HL-60 (cell line): ENCODE results near the gene KLHL13.

ENCODE experiments used
- POLR2AphosphoS5 ChIP-seq: IDR thresholded peaks from 2 replicates; pipeline ENCODE4 v1.6.1; 2012; ENCODE audit warnings: low read depth
- SPI1 ChIP-seq: IDR thresholded peaks from 2 replicates; pipeline ENCODE4 v1.6.1; 2012; ENCODE audit warnings: low read depth, mild to moderate bottlenecking, borderline replicate concordance
- TF ChIP-seq, protein P1 (sequence below): IDR thresholded peaks from one replicate; pipeline ENCODE4 v1.5.1; 2011; ENCODE audit warnings: low read length, control low read depth, inconsistent platforms; ENCODE audit not compliant: insufficient read depth

- TF ChIP-seq, protein P1, sequence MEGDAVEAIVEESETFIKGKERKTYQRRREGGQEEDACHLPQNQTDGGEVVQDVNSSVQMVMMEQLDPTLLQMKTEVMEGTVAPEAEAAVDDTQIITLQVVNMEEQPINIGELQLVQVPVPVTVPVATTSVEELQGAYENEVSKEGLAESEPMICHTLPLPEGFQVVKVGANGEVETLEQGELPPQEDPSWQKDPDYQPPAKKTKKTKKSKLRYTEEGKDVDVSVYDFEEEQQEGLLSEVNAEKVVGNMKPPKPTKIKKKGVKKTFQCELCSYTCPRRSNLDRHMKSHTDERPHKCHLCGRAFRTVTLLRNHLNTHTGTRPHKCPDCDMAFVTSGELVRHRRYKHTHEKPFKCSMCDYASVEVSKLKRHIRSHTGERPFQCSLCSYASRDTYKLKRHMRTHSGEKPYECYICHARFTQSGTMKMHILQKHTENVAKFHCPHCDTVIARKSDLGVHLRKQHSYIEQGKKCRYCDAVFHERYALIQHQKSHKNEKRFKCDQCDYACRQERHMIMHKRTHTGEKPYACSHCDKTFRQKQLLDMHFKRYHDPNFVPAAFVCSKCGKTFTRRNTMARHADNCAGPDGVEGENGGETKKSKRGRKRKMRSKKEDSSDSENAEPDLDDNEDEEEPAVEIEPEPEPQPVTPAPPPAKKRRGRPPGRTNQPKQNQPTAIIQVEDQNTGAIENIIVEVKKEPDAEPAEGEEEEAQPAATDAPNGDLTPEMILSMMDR = no peak
- no peak for TF ChIP-seq SPI1
- TF ChIP-seq POLR2AphosphoS5 = no peak
Measured at GRCh38 chrX:117957128-117957527, 159.5 kb downstream of the KLHL13 start.
